HEK293 (cell line): ENCODE results near the gene DDX51.

ENCODE experiments used
- BCL11A ChIP-seq: fragments of 450-650 bp; formaldehyde crosslinking; IDR thresholded peaks from 2 replicates; pipeline ENCODE4 v1.5.1; 2016; ENCODE audit warnings: low read depth, missing biosample characterization, missing genetic modification characterization
- CTCF ChIP-seq: fragments of 450-650 bp; formaldehyde crosslinking; IDR thresholded peaks from 2 replicates; pipeline ENCODE4 v1.5.1; 2016; ENCODE audit warnings: missing biosample characterization, missing genetic modification characterization
- HOXA7 ChIP-seq: sonication (generic); formaldehyde crosslinking; IDR thresholded peaks from 2 replicates; pipeline ENCODE4 v1.8.1; 2022; ENCODE audit warnings: missing genetic modification reagents, borderline replicate concordance
- PRDM10 ChIP-seq: fragments of 450-650 bp; formaldehyde crosslinking; IDR thresholded peaks from 2 replicates; pipeline ENCODE4 v1.5.1; 2016; ENCODE audit warnings: missing biosample characterization, missing genetic modification characterization
- REST ChIP-seq: fragments of 450-650 bp; formaldehyde crosslinking; IDR thresholded peaks from 2 replicates; pipeline ENCODE4 v1.5.1; 2016; ENCODE audit warnings: missing biosample characterization, missing genetic modification characterization
- ZFP41 ChIP-seq: fragments of 450-650 bp; formaldehyde crosslinking; IDR thresholded peaks from 2 replicates; pipeline ENCODE4 v1.5.1; 2016; ENCODE audit warnings: missing biosample characterization, missing genetic modification characterization, borderline replicate concordance
- ZNF23 ChIP-seq: fragments of 450-650 bp; formaldehyde crosslinking; IDR thresholded peaks from 2 replicates; pipeline ENCODE4 v1.5.1; 2016; ENCODE audit warnings: missing biosample characterization, missing genetic modification characterization, borderline replicate concordance
- ZNF274 ChIP-seq, 2 experiments: fragments of 200-500 bp in 1 of 2; fragments of 450-650 bp in 1 of 2; sonication (Bioruptor generic) in 1 of 2; formaldehyde crosslinking in 1 of 2; IDR thresholded peaks; 2 replicates each; pipeline versions ENCODE4 v1.5.1 to v1.6.1; 2014 to 2016; ENCODE audit warnings: borderline replicate concordance in 1 of 2, inconsistent platforms in 1 of 2, low read length in 1 of 2, missing biosample characterization in 1 of 2, missing genetic modification characterization in 1 of 2
- ZNF488 ChIP-seq: fragments of 450-650 bp; formaldehyde crosslinking; IDR thresholded peaks from 2 replicates; pipeline ENCODE4 v1.5.1; 2016; ENCODE audit warnings: missing biosample characterization, missing genetic modification characterization
- ZNF571 ChIP-seq: fragments of 450-650 bp; formaldehyde crosslinking; IDR thresholded peaks from 2 replicates; pipeline ENCODE4 v1.5.0; 2017; ENCODE audit warnings: missing biosample characterization, missing genetic modification characterization
- ZNF654 ChIP-seq: fragments of 450-650 bp; formaldehyde crosslinking; IDR thresholded peaks from 2 replicates; pipeline ENCODE4 v1.5.1; 2016; ENCODE audit warnings: low read depth, missing biosample characterization, missing genetic modification characterization
- ZNF692 ChIP-seq: fragments of 450-650 bp; formaldehyde crosslinking; IDR thresholded peaks from 2 replicates; pipeline ENCODE4 v1.5.1; 2016; ENCODE audit warnings: missing biosample characterization, missing genetic modification characterization
- ZNF777 ChIP-seq: fragments of 450-650 bp; formaldehyde crosslinking; IDR thresholded peaks from 2 replicates; pipeline ENCODE4 v1.5.1; 2017; ENCODE audit warnings: missing biosample characterization, missing genetic modification characterization, borderline replicate concordance

- TF ChIP-seq REST: no peak
- no peak for TF ChIP-seq ZNF488 (tag by site-specific recombination)
- TF ChIP-seq ZNF274 (IDR thresholded peaks at IDR 0.05; ENCODE audit: low read length): no peak
- TF ChIP-seq ZNF274 (tag by site-specific recombination; IDR thresholded peaks at IDR 0.05; ENCODE audit: borderline replicate concordance): no peak
- TF ChIP-seq CTCF (tag by site-specific recombination): no peak
- TF ChIP-seq BCL11A (tag by site-specific recombination): no peak
- TF ChIP-seq HOXA7 (CRISPR knock-in tag): no peak
- no peak for TF ChIP-seq ZNF654 (tag by site-specific recombination)
- no peak for TF ChIP-seq ZNF692 (tag by site-specific recombination)
- no peak for TF ChIP-seq ZFP41
- no peak for TF ChIP-seq ZNF571 (tag by site-specific recombination)
- no peak for TF ChIP-seq ZNF23 (tag by site-specific recombination)
- TF ChIP-seq PRDM10 (tag by site-specific recombination): no peak
- no peak for TF ChIP-seq ZNF777 (tag by site-specific recombination)
Observed at GRCh38 chr12:132146772-132147422, 2.8 kb upstream of the DDX51 start.
